Osteocyte (in vitro differentiated cells): Measurements from ENCODE around the gene NCOA7. TPM values are rescaled to one million over a fixed set of nuclear protein-coding genes. Genes with fewer than 3 reads are reported as not detected.

Source experiments
- DNase-seq: peaks from one replicate; pipeline ENCODE4 v3.0.0; 2021; ENCODE audit warnings: mixed read lengths; ENCODE audit not compliant: unreplicated experiment; ENCODE audit errors: extremely low spot score
- H3K27ac Mint-ChIP-seq: one replicate; pipeline ENCODE4 v1.8.0; 2021; ENCODE audit warnings: mild to moderate bottlenecking, mixed read lengths; ENCODE audit not compliant: unreplicated experiment
- H3K27me3 Mint-ChIP-seq: one replicate; pipeline ENCODE4 v1.8.0; 2021; ENCODE audit warnings: mixed read lengths; ENCODE audit not compliant: unreplicated experiment
- H3K36me3 Mint-ChIP-seq: one replicate; pipeline ENCODE4 v1.8.0; 2021; ENCODE audit warnings: mixed read lengths; ENCODE audit not compliant: unreplicated experiment
- H3K4me1 Mint-ChIP-seq: one replicate; pipeline ENCODE4 v1.8.0; 2021; ENCODE audit warnings: mixed read lengths; ENCODE audit not compliant: unreplicated experiment
- H3K4me3 Mint-ChIP-seq: one replicate; pipeline ENCODE4 v1.8.0; 2021; ENCODE audit warnings: mild to moderate bottlenecking, moderate library complexity, mixed read lengths; ENCODE audit not compliant: unreplicated experiment
- H3K9me3 Mint-ChIP-seq: one replicate; pipeline ENCODE4 v1.8.0; 2021; ENCODE audit warnings: mixed read lengths; ENCODE audit not compliant: unreplicated experiment
- total RNA-seq: library from RNA; stranded (reverse); gene quantifications from 2 replicates; pipeline ENCODE4 v1.2.1, GENCODE V29; 2021
- TF ChIP-seq, protein P1 (sequence below): fragments of 200-600 bp; sonication (generic); IDR thresholded peaks from 2 replicates; pipeline ENCODE4 v1.5.0; 2021; ENCODE audit warnings: antibody characterized with exemption, mild to moderate bottlenecking, moderate library complexity

NCOA7 gene
- total RNA-seq, 1 donor from 2014 or later = 65.7 TPM

DNA sequence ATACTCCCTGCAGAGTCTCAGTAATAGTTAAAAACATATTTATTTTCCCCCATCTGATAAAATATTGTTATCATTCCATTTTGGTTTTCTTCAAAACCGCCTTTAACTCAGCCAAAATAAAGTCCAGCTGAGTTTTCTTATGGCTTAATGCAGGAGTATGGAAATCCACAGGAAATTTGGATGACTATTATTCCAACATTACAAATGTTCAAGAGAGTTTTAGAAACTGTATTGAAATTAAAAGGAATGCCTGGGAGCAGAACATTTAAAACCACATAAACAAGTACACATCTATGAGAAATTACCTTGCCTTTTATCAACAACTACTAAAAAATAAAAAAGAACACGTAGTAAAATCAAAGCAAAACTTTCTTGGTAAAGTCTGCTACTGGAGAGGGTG, 45.7 kb downstream of the NCOA7 start:
- Mint-ChIP-seq H3K27me3 (no peaks in the 10 kb centered on the region), H3K36me3 (peaks cover 15% of the 10 kb centered on the region), H3K4me1 (peaks cover 20% of the 10 kb centered on the region), H3K27ac (no peak overlapping the region), H3K4me3 (no peak overlapping the region), H3K9me3 (peaks cover 8% of the 10 kb centered on the region)
- DNase-seq = no peak
- TF ChIP-seq, protein P1, sequence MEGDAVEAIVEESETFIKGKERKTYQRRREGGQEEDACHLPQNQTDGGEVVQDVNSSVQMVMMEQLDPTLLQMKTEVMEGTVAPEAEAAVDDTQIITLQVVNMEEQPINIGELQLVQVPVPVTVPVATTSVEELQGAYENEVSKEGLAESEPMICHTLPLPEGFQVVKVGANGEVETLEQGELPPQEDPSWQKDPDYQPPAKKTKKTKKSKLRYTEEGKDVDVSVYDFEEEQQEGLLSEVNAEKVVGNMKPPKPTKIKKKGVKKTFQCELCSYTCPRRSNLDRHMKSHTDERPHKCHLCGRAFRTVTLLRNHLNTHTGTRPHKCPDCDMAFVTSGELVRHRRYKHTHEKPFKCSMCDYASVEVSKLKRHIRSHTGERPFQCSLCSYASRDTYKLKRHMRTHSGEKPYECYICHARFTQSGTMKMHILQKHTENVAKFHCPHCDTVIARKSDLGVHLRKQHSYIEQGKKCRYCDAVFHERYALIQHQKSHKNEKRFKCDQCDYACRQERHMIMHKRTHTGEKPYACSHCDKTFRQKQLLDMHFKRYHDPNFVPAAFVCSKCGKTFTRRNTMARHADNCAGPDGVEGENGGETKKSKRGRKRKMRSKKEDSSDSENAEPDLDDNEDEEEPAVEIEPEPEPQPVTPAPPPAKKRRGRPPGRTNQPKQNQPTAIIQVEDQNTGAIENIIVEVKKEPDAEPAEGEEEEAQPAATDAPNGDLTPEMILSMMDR = no peak

DNA sequence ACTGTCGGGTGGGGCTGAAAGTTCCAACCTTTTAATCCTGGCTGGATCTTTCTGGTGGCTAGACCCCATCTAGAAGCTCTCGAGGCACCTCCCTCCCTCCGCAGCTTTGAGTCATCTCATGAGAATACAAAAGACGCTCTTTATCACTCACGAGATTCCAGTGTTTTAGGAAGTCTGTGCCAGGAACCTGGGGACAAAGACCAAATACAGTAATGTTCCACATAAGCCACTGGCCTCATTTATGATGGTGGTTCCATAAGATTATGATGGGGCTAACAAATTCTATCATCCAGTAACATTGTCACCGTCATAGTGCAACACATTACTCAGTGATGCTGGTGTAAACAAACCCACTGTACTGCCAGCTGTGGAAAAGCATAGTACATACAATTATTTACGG, 48.7 kb downstream of the NCOA7 start:
- peaks cover 18% of the 10 kb centered on the region for H3K4me1 Mint-ChIP-seq
- DNase-seq = no peak
- peaks cover 16% of the 10 kb centered on the region for H3K36me3 Mint-ChIP-seq
- H3K4me3 Mint-ChIP-seq = no peak overlapping the region
- peaks cover 8% of the 10 kb centered on the region for H3K9me3 Mint-ChIP-seq
- no peaks in the 10 kb centered on the region for H3K27me3 Mint-ChIP-seq
- TF ChIP-seq, protein P1 = no peak
- H3K27ac Mint-ChIP-seq = no peak overlapping the region

DNA sequence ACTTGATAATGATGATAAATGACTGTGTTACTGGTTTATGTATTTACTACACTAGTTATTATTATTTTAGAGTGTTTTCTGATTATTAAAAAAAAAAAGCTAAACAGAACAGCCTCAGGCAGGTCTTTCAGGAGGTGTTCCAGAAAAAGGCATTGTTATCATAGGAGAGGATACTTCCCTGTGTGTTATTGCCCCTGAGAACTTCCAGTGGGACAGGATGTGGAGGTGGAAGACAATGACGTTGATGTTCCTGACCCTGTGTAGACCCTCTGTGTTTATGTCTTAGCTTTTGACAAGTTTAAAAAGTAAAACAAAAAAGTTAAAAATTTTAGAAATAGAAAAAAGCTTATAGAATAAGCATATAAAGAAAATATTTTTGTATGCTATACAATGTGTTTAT, 49.1 kb downstream of the NCOA7 start:
- Mint-ChIP-seq H3K36me3 (peaks cover 18% of the 10 kb centered on the region), H3K27ac (no peak overlapping the region), H3K4me1 (peaks cover 18% of the 10 kb centered on the region), H3K27me3 (no peaks in the 10 kb centered on the region), H3K9me3 (peaks cover 8% of the 10 kb centered on the region), H3K4me3 (no peak overlapping the region)
- DNase-seq = no peak
- TF ChIP-seq, protein P1 = no peak

DNA sequence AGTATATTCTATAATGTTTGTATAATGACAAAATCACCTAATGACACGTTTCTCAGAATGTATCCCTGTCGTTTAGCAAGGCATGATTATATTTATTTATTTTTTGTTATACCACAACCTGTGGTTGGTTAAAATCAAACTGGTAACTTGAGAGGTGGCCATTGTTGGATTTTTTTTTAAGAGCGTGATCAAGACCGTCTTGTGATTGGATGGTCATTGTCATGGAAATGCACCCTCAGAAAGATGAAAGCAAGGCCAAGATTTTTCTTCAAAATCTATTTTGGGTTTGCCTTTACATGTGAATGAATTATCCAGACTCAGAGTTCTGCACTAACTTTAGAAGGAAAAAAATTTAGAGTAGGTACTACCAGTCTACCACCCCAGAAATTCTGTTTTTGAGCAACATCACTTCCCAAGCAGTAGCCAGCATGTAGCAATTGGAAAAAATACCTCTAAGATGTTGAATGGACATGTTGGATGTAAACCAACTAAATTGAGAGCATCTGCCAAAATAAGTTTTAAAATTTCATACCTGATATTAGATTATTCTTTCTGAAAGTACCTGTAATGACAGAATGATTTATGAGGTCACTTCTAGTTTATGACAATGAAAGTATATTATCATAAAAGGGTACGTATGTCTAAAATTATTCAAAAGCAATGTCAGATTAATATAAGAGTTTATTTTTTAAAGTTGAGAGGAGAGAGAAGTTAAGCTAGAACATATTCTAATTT, 50.8 kb downstream of the NCOA7 start:
- Mint-ChIP-seq H3K4me1 (peaks cover 27% of the 10 kb centered on the region), H3K36me3 (peaks cover 21% of the 10 kb centered on the region), H3K4me3 (no peak overlapping the region), H3K9me3 (peaks cover 8% of the 10 kb centered on the region), H3K27me3 (no peaks in the 10 kb centered on the region), H3K27ac (no peak overlapping the region)
- TF ChIP-seq, protein P1 = no peak
- DNase-seq = no peak

DNA sequence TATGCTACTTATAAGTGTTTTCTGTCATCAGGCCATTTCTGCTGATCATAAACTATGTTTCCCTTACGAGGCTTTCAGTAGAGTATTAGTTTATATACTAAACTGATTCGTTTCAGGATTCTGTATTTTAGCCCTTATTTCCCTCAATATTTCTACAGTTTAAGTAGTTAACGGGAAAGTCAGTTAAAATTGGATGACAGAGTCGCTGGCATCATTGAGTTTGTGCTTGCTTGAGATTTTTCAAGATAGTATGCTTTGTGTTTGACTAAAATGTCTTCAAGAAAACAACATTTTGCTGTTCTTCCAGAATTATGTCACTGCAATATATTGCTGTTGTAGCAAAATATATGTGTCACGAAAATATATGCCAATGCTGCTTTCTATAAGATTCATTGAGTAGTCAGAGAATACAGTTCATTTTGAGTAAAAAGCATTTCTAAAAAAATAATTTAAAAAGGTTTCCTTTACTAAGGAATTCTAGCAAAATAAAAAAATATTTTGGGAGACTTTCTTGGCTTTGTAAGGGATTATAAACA, 51.4 kb downstream of the NCOA7 start:
- TF ChIP-seq, protein P1 = no peak
- Mint-ChIP-seq H3K4me3 (no peak overlapping the region), H3K9me3 (peaks cover 8% of the 10 kb centered on the region), H3K27ac (no peak overlapping the region), H3K36me3 (peaks cover 19% of the 10 kb centered on the region), H3K27me3 (no peaks in the 10 kb centered on the region), H3K4me1 (peaks cover 30% of the 10 kb centered on the region)
- no peak for DNase-seq
